ENCODE measurements around the gene ILKAP.

The ILKAP gene

DNA sequence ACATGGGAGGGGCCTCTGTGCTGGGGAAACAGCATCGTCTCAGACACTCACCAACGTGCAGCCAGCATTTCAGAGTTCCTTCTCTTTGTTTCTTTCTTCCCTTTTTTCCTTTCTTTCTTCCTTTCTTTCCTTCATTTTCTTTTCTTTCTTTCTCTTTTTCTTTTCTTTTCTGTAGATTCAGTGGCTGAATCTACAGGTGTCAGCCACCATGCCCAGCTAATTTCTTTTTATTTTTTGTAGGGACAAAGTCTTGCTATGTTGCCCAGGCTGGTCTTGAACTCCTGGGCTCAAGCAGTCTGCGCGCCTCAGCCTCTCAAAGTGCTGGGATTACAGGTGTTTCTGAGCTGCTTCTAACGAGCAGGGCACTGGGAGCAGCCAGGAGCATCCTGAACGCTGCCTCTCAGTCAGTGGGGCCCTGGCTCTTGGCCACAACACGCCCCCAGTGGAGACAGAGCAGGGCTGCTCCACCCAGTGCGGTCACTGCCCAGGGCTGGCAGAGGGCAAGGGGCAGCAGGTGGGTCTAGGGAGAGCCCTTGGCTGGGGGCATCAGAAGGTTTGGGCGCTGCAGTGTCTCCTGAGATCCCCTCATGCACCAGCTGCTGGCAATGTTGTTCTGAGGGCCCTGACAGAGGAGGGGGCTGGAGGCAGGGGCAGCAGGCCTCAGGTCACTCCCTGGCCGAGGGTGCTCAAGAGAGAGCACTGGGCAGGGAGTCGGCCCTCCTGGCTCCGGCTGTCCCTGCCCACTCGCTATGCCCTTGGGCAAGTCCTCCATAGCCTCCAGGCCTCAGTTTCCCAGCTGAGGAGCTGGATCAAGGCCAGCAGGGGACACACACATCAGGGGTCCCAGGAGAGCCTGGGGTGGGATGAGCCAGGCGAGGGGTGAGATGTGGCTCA lies 69.7 kb downstream of the ILKAP start:
- no peak for DNase-seq

DNA sequence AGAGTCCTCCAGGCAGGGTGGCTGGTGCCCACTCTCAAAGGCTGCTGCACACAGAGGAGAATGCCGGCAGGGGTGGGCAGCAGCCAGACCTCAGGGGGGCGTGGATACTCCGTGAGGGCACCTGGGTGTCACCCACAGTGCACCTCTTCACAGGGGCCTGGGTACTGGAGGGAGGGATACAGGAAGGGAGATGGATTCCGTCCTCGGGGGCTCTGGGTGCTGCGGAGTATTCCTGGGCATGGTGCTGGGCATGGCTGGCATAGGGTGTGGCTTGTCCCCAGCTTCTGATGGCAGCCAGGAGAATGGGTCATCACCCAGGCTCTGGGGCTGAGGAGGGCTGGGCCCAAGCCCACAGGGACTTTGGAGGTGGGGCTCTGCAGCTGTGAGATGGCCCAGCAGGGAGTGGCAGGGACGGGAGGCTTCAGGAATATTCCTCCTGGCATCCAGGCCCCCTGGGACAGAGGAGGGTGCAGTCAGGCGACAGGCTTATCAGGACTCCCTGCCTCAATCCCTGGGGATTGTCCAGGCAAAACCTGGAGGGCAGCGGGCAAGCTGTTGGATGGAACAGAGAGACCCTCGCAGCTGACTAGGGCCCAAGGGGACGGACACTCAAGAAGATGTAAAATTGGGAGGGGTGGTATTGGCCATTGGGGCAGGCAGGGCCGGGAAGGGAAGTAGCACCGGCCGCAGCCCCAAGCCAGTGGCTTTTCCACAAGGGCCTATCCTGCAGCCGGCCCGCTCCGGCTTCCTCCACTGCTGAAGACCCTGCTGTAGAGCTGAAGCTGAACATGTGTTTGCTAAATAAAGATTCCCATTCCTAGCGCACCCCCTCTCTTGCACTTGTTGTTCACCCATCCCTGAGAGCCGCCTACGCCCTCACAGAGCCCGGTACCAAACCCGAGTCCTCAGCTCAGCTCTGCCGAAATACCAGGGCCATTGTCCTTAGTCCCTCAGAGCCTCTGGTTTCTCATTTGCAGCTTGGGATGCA lies 70.7 kb downstream of the ILKAP start:
- no peak for DNase-seq

DNA sequence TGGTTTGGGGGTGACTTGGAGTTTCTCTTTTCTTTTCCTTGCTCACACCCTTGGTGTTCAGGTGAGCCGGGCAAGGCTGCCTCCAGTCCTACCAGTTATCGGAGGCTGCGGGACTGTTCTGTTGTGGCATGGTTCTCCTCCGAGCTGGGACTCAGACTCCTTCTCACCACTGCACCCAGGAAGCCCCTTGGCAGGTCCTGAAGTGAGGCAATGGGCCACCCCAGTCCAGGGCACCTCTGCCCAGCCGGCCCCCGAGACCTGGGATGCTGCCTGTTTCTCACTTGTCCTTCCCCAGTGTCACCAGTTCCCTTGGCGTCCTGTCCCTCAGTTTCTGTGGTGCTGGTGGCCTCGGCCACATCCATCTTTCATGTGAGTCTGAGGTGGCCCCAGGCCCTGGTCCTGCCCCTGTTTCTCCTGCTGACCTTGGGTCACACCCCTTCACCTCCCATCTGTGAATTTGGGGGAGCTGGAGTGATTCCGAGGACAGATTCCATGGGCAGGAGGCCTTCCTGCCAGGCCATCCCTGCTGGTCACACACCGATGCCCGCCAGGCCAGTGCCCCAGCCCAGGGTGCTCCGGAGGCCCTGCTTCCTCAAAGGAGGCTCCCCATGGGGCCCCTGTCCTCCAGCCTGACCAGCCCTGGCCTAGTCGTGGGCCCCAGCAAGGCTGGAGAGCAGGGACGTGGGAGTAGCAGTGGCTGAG lies 71.6 kb downstream of the ILKAP start:
- DNase-seq = no peak

DNA sequence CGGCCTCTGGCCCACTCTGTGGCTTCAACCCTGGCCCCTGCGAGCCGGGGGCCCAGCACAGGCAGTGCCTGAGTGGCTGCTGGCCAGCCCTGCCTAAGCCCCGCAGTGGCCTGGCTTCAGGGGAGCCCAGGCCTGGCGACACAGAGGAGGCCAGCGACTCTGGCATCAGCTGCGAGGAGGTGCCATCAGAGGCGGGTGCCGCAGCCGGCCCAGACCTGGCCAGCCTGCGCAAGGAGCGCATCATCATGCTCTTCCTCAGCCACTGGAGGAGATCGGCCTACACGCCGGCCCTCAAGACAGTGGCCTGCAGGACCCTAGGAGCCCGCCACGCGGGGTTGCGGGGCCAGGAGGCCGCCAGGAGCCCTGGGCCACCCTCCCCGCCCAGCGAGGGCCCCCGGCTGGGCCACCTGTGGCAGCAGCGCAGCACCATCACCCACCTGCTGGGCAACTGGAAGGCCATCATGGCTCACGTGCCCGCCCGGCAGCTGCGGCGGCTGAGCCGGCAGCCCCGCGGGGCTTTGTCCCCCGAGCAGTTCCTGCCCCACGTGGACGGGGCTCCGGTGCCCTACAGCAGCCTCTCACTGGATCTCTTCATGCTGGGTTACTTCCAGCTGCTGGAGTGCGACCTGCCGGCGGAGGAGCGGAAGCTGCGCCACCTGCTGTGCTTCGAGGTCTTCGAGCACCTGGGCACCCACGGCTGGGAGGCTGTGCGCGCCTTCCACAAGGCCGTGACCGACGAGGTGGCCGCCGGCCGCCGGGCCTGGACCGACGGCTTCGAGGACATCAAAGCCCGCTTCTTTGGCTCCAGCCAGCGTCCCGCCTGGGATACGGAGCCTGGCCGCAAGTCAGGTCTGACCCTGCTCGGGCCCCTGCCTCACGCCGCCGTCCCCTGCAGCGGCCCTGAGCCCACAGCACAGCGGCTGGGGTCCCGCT lies 72.5 kb downstream of the ILKAP start:
- DNase-seq = no peak

DNA sequence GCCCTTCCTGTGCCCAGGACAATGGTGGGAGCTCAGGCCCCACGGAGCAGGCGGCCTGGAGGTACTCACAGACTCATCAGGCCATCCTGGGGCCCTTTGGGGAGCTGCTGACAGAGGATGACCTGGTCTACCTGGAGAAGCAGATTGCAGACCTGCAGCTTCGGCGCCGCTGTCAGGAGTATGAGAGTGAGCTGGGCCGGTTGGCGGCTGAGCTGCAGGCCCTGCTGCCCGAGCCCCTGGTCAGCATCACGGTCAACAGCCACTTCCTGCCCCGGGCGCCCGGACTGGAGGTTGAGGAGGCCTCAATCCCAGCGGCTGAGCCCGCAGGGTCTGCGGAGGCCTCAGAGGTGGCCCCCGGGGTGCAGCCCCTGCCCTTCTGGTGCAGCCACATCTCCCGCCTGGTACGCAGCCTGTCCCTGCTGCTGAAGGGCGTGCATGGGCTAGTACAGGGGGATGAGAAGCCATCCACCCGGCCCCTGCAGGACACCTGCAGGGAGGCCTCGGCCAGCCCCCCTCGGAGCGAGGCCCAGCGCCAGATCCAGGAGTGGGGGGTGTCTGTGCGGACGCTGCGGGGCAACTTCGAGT lies 73.3 kb downstream of the ILKAP start:
- DNase-seq = no peak

DNA sequence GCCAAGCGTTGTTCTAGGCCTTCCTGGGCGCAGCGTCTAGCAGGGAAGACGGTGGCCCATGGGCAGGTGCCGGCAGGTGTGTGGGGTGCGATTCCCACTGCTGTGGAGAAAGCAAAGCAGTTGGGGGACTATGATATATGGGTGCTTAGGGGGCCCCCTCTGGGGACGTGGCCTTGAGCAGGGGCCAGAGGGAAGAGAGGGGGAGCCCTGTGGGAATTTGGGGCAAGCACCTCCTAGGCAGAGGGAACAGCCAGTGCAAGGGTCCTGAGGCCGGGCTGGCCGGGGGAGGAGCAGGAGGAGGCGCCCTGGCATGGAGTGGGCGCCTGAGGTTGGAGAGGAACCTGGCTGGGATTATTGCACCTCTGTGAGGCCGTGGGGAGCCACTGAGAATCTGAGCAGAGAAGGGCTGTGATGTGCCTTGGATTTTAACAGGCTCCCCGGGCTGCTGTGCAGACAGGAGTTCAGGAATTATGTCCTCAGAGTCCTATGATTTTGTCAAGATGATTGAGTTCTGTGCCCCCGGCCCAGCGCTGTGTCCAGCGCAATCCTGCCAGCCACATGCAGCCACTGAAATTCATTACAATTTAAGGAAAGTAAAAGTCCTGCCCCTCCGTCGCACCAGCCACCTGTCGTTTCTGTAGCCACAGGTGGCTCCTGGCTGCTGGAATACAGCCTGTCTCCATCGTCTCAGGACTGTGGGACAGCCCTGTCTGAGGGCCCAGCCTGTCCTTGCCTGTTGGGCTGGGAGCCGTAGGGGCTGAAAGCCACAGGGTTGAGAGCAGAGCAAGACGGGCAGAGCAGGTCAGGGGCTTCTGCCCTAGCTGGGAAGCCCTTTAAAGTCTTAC lies 74.1 kb downstream of the ILKAP start:
- DNase-seq = no peak

DNA sequence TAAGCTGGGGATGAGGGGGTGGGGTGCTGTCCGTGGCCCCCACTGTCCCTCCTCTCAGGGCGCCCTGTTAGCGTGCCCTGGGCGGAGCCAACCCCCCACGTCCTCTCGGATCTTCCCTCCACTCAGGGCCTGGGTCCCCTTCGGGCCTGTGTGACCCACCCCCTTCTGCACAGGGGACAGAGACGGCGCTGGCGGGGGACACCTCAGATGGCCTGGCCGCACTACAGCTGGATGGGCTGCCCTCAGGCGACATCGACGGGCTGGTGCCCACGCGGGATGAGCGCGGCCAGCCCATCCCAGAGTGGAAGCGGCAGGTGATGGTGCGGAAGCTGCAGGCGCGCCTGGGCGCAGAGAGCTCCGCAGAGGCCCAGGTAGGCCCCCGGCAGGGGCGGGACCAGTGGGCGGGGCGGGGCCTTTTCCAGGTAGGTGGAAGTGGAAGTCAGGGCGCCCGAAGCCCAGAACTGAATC lies 74.9 kb downstream of the ILKAP start:
- DNase-seq = no peak

DNA sequence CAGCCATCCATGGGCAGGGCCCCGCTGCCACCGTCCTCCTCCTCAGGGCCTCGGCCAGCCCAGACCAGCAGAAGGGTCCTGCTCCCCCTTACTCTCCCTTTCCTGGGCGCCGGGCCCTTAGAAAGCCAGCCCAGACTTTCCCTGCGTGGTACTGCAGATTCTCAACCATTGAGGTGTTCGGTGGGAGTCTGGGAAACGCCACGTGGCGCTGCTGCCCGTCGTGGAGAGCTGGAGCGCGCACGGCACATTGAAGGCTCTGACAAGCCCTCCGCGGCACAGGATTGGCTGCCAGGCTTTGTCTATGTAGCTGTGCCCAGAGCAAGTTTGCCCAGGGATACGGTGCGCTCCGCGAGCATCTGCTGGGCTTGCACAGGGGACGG lies 75.4 kb downstream of the ILKAP start:
- DNase-seq = no peak

DNA sequence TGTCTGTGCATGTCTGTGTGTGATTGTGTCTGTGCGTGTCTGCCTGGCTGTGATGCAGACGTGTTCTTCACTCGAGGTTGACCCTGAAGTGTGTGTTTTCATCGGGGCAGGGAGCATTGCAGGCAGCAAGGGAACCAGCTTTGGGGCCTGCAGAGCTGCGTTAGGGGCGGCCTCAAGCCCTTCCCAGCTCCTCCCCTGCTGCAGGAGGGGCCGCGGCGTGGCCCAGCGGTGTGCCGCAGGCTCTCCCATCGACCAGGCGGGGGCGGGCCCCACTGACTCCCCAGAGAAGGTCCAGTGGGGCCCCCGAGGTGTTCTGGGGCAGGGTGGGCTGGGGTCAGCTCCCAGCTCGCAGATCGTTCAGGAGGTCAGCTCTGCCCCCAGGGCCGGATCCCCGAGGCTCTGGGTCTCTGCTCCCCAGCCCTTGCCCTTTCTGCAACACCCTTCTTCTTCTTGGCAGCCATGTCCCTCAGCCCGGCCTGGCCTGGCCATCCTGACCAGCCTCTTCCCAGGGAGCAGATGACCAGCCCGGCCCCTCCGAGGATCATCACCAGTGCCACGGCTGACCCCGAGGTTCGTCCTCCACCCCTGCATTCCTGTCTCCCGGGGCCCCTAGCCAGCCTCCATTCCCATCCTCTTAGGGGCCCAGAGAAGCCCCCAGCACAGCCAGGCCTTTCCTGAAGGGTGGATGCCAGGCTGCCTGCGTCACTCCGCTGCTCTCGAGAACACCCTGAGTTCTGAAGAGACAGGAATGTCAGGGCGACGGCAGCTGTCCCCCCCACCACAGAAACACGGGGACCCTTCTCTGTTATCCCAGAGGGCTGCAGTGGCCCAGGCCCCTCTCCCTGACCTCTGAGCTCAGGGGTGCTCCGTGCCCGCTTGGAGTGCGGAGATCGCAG lies 76.1 kb downstream of the ILKAP start:
- no peak for DNase-seq

DNA sequence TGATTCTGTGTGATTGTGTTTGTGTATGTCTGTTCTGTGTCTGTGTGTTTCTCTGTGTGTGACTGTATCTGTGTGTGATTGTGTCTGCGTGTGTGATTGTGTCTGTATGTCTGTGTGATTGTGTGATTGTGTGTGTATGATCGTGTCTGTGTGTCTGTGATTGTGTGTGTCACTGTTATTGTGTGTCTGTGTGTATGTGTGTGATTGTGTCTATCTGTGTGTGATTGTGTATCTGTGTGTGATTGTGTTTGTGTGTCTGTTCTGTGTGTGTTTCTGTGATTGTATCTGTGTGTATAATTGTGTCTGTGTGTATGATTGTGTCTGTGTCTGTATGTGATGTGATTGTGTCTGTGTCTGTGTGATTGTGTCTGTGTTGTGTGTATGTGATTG lies 76.7 kb downstream of the ILKAP start:
- DNase-seq = no peak

DNA sequence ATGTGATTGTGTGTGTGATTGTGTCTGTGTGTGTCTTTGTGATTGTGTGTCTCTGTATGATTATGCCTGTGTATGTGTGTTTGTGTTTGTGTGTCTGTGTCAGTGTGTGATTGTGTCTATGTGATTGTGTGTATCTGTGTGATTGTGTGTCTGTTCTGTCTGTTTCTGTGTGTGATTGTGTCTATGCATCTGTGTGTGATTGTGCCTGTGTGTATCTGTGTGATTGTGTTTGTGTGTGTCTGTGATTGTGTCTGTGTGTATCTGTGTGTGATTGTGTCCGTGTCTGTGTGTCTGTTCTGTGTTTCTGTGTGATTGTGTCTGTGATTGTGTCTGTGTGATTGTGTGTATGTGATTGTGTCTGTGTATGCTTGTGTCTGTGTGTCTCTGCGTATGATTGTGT lies 77.2 kb downstream of the ILKAP start:
- DNase-seq = no peak

DNA sequence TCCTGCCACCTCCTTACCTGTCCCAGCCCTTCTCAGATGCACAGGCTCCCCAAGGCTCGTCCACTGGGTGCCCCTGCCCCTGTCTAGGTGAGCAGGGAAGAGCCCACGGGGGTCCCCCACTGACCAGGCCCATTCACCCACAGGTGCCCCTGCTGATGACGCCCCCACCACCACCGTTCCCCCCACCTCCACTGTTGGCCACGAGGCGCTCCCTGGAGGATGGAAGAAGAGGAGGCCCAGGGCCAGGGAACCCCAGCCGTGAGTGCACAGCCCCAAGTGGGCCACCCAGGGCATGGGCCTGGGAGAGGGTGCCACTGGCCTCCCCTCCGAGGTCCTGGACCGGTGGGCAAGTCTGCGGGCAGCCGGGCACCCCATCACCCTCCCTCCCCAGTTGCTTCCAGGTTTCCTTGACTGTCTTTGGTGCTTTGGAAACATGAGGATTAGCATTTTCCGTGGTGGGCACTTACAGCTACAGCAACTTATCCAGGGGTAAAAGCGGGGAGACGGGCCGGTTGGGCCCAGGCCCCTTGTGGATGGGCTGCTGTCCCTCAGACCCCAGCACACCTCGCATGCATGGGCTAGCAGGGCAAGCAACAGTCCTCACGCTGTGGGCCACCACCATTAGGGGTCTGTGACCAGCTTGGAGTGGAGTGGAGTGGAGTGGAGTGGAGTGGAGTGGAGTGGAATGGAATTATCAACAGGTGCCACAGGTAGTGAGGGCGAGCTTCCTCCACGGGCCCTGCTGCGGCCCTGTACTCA lies 78.2 kb downstream of the ILKAP start:
- DNase-seq = no peak

DNA sequence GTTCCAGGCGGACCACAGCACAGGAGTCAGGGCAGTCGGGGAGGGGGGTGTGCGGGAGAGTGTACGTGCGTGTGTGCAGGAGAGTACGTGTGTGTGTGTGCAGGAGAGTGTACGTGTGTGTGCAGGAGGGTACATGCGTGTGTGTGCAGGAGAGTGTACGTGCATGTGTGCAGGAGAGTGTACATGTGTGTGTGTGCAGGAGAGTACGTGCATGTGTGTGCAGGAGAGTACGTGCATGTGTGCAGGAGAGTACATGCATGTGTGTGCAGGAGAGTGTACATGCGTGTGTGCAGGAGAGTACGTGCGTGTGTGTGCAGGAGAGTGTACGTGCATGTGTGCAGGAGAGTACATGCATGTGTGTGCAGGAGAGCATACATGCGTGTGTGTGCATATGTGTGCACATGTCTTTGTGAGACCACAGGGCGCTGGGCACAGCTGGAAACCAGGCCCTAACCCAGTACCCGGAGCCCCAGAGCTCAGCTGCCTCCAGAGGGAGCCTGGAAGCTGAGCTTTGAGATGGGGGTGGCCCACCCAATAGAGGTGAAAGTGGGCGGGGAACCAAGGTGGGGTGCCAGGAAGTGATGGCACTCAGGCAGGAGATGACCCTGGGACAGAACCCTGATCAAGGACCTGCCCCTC lies 78.9 kb downstream of the ILKAP start:
- DNase-seq = no peak

DNA sequence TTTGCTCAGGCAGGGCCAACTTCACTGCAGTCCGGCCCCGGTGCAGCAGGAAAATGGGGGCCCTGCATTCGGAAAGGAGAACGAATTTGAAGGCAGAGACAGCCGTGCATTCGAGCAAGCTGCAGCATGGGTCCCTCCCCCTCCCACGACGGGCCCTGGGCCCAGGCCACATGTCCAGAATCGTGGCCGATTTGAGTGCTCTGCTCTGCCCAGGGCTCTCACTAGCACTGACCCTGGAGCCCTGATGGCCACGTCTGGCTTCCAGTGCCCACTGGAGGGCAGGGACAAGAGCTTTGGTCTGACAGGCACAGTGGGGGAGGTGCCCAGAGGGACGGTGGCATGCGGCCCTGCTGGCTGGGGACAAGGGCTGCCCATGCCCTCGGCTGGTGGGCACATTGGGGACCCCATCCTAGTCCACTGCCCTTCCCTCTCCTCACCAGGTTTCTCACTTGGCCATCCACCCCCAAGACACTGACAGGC lies 79.5 kb downstream of the ILKAP start:
- DNase-seq = no peak

DNA sequence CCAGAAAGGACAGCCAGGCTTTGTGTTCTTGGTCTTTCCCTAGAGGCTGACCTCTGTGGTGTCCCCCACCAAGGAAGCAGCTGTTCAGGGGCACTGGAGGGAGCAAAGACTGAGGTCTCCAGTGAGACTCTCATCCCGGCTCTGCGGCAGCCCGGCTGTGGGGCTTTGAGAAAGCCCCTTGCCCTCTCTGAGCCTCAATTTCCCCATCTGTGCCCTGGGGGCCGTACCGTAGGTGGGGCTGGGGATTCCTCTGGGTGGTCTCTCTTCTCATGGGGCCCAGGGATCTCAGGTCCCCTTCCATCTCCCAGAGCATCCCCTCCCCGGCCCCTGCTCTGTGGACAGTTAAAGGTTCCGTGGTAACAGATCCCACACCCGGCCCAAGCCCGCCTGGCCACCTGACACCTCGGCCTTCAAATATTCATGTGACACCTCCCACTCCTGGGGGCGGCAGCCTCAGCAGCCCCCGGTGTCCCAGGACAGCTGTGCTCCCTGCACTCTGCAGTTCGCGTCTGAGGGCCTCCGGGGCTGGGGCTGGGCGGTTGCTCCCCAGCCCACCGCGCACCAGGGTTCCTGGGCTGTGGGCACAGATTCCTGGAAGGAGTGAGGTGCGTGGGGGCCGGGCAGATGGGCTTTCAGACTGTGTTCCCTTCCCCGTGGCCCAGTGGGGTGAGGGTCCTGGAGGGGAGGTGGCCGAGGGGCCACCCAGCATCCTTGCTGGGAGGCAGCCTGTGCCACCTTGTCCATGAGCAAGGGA lies 80.1 kb downstream of the ILKAP start:
- DNase-seq = no peak

DNA sequence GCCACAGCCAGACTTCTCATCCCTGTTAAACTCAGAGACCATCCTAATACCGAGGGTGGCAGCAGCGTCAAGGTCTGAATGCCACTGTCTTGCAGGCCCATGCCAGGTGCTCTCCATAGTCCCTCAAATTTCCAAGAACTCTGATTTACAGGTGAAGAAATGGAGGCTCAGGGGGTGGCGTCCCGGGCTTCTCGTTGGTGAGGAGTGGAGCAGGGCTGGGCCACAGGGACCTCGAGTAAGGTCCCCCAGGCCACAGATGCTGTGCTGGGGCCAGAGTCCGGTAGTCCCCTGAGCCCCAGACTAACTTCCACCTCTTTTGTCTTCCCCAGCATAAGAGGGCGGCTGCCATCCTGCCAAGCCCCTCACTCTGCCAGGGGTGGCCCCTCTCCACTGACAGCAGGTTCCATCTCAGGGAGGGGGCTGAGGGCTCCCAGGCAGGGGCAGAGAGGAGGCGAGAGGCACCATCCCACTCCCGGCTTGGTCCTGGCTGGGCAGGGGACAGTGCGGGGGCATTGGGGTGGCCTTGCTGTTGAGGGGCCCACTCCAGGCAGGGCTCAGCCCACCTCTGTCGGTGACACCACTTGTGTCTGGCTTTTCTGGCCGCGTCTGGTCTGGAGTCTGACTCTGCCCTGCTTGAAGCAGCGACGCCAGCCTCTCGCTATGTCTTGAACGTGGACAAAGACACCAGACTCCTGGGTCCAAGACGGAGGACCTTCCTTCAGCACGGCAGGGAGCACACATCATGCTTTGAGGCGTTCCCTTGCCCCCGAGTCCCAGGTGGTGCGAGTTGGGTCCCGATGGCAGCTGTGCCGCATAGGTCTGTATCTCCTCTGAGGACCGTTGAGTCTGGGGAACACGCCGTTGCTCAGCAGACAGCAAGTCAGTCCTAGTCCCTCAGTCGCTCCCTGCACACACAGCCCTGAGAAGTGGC lies 80.9 kb downstream of the ILKAP start:
- no peak for DNase-seq
